HG03342 (cell line): Measurements from ENCODE around the gene SERPINE3.

Source experiments
- ATAC-seq: cut with Tn5 transposase; IDR thresholded peaks from one replicate; pipeline ENCODE4 v1.9.1; 2021; ENCODE audit warnings: mild to moderate bottlenecking, moderate library complexity; ENCODE audit not compliant: unreplicated experiment

SERPINE3 gene

GRCh38 chr13:51327961-51328360 lies 11.5 kb upstream of the SERPINE3 start:
- ATAC-seq, result no peak

DNA sequence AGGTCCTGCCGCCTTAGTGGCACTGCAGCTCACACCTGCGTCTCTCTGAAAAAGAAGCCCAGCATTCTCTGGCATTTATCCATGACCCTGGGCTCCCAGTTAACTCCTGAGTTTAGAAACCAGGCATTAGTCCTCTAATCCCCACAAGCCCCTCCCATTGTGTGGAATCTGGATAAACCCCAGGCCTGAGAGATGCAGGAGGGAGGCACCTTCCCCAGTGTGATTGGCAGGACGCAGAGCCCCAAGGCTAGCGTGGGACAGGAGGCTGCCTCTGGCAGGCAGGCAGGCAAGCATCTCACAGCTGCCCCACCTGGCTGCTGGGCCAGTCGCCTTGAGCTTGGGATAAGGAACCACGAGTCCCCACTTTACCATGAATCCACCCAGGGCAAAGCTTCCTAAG lies 11.0 kb upstream of the SERPINE3 start:
- no peak for ATAC-seq

DNA sequence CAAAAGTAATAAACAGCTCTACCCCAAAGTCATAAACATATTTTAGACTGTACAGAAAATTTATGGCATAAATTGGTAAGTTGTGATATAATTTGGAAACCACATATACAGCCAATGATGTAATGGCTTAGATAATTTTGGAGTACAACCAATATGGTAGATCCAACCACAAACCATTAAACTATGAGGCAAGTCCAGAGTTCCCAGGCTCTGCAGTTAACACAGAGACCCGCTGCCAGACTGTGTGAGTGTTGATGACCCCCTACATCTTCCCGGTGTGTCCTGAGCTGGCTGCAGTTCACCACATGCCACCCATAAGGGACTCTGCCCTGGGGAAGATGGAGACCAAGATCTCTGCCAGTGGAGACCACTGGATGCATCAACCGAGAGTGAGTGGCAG lies 9.9 kb upstream of the SERPINE3 start:
- no peak for ATAC-seq

DNA sequence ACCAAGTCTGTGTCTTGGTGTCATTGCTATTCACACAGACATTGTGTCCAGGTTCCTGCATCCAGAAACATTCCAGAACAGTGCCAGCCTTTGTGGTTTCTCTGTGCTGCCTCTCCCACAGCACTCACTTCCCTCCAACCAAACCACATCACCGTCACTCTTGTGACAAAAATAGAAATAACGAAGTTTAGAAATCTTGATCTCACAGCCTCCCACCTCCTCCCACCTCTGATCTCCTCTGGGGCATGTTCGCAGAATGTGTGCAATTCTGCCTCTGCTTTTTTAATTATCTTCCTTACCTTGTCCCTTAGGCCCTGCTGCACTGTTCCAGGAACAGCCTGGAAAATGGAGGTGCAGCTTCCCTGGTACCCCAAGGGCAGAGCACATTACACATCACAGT lies 8.7 kb upstream of the SERPINE3 start:
- ATAC-seq, result no peak

DNA sequence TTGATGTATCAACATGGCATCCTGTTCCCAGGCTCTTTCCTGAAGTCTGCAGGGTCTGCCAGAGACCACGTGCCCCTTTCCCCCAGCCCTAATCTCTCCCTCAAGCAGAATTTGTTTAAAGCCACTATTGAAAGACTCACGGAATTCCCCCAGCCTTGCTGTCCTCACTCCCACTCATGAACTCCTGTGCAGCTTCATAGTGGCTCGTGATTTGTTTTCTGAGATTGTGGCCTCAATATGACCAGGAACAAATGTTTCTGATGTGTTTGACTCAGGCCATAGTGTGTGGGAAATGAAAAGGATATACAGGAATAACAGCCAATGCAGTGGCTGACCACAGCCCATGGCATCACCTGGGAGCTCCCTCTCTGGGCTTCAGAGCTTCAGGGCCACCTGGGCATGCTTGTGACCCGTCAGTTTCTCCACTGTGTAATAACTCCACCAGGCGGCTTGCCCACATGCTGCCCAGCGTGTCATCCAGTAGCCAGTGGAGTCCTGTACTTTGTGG lies 8.1 kb upstream of the SERPINE3 start:
- ATAC-seq, result no peak

- no peak for ATAC-seq
These were observed 6.7 kb upstream of the SERPINE3 start for GRCh38 chr13:51332566-51333361.

DNA sequence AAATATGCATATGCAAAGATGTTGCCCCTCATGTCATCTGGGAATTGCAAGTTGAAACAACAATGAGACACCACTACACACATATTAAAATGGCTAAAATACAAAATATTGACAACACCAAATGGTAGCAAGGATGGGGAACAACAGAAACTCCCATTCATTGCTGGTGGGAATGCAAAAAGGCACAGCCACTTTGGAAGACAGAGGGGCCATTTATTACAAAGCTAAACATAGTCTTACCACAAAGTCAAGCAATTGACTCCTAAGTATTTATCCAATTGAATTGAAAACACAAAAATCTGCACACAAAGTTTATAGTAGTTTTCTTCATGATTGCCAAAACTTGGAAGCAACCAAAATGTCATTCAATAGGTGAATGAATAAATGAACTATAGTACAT lies 6.1 kb upstream of the SERPINE3 start:
- no peak for ATAC-seq

- ATAC-seq, result no peak
These were observed 5.7 kb upstream of the SERPINE3 start for GRCh38 chr13:51333826-51334225.

GRCh38 chr13:51336746-51337145 lies 2.7 kb upstream of the SERPINE3 start:
- ATAC-seq, result no peak

DNA sequence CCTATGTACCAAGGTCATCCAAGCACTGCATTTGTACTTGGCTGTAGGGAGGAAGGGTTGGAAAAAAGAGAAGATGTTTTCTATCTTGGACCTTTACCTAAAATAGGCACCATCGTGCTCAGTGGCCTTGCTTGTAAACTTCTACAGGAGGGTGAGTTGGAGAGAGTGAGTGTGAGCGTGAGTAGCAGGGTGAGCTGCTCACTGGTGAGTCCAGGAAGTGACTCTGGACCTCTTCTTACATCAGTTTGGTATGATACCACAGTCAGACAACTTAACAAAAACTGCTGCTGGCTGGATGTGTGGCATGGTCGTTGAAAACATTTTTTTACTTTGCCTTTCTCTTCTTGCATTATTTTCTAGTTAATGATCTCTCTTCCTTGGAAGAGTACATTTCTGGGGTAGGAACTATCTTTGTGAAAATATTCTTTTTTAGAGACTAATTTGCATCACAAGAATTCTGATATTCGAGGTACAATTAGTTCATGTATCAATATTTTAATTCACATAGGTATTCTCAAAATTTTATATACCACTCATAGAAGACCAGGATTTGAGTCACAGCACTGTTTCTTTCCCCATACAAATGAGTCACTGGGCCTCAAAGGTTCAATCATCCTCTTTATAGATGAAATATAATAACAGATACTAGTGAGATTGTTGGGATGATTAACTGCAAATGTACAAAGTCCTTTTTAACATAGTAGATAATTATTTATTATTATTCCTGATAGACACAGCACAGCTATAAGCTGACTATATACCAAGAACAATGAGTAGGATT lies 651 bp downstream of the SERPINE3 start:
- no peak for ATAC-seq

GRCh38 chr13:51341232-51341631 lies 1.7 kb downstream of the SERPINE3 start:
- no peak for ATAC-seq

- no peak for ATAC-seq
These were observed 2.3 kb downstream of the SERPINE3 start for GRCh38 chr13:51341791-51342190.

DNA sequence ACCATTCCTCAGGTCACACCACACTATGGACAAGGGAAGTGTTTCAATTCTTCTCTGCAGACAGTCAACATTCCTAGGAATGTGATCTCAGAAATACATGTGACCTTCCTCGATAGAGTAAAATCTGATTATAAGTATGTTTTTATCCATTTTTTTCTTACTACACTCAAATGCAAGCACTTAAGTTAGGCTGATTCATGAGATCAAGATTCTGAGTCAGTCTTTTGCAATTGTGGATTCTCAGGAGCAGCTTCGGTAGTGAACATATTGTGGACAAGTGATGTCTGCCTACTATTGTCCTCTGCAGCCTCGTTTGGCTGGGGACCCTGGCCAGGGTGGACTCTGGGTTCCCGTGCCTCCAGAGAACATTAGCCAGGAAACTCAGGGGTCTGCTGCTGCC lies 3.2 kb downstream of the SERPINE3 start:
- no peak for ATAC-seq

DNA sequence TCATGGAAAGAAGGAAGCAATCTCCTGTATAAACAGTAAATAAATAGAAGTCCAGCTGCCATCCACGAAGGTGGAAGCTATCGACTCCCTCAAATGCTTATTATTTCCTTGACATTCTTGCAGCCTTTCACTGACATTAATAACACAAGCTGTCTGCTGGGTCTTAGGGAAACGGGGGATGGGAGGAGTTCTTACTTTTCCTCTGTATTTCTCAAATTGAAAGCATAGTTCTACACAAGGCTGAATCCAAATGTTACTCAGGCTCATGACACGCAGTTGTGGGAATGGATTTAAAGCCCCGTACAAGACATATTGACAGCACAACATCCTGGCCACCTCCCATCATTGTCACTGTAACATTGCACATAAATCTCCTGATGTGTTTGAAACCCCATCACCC lies 4.0 kb downstream of the SERPINE3 start:
- no peak for ATAC-seq

GRCh38 chr13:51346397-51346796 lies 6.9 kb downstream of the SERPINE3 start:
- ATAC-seq, result no peak

DNA sequence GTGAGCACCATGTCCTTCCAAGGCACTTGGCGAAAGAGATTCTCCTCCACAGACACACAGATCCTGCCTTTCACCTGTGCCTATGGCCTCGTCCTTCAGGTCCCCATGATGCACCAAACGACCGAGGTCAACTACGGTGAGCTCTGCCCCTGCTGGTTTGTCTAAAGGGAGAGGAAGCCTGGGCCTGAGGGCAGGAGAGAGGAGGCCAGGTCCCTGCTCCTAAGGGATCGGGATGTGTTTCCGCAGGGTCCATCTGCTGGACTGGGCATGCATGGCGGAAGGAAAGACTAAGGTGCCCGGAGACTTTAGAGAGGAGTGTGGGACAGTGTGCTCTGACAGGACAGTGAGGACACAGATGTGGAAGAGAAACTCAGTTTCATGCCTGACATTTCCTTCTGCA lies 7.6 kb downstream of the SERPINE3 start:
- no peak for ATAC-seq

- ATAC-seq, result no peak
These were observed 8.8 kb downstream of the SERPINE3 start for GRCh38 chr13:51348069-51348967.

- no peak for ATAC-seq
These were observed 9.5 kb downstream of the SERPINE3 start for GRCh38 chr13:51349016-51349415.

- ATAC-seq, result no peak
These were observed 15.7 kb downstream of the SERPINE3 start for GRCh38 chr13:51355217-51355616.

- no peak for ATAC-seq
These were observed 18.6 kb downstream of the SERPINE3 start for GRCh38 chr13:51357928-51358595.

DNA sequence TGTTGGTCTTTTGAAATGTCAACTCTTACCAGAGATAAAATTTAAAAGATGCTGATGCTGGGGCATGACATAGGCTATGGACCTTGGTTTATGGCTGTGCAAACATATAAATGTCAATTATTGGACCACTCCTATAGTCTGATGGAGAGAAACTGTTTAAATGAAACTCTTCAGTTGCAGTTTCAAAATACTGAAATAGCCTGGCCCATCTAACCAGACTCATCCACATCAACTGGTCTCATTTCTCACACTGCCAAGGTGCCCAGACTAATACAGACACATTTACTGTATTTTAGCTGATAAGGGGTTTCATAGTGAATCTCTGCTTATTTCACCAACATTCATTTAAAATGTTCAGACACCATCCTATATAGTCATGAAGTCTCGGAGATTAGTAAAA lies 19.9 kb downstream of the SERPINE3 start:
- no peak for ATAC-seq
